ENCODE data around the gene ARSD.
"Not testable (repeated sequence)": the region's sequence is repeated elsewhere in the genome, so short reads cannot be mapped to it uniquely, and the experiment has no call there.

ARSD gene

DNA sequence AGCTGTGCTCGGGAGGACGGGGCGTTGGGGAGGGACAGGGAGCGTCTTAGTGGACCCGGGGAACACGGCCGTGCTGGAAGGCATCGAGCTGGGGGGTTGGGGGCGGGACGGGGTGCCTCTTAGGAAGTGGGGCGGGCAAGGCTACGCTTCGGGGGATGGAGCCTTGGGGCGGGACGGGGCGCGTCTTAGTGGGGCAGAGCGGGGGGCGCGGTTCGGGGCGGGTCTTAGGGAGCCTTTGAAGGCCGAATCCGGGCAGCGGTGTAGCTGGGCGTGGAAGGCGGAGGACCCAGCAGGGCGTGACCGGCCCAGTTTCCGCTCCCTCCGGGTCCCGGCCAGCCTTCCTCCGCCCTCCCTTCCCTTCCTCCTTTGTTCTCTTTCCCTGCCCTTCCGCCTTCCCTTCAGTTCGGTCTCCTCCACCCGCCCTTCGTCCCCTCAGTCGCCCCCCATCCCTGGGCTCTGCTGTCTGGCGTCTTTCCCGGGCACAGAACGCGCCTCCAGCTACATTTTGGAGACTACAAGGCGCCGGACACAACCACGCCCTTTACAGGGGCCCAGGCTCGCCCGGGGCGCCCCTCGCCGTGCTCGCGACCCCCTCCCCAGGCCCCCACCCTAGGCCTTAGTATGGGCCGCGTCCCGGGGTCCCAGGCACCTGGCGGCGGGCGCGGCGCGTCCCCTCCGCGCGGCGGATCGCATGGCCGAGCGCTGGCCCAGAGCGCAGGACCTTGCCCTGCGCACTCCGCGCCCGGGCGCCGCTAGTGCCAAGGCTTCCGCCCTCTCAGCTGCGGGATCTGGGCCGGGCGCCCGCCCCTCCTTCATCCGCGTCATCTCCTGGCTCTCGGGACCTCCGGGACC, at the start of gene ARSD:
Gene ARSD, minus strand, starts transcription at position 757 of the 852 bp plus-strand sequence. Its CDS starts 64 bp downstream, at position 693.
- peak in 2 of 4 experiments; percentile 2 to 9 for DNase-seq (ENCODE audit: low read depth in 4 of 4, low spot score in 1 of 4)

GRCh38 chrX:2978639-2979038, 49.5 kb upstream of the ARSD start:
- DNase-seq (ENCODE audit: low read depth in 4 of 4, low spot score in 1 of 4), result not testable (repeated sequence)

GRCh38 chrX:2974961-2975360, 45.8 kb upstream of the ARSD start:
- no peak for DNase-seq (ENCODE audit: low read depth in 4 of 4, low spot score in 1 of 4)

GRCh38 chrX:2972391-2972790, 43.3 kb upstream of the ARSD start:
- no peak for DNase-seq (ENCODE audit: low read depth in 4 of 4, low spot score in 1 of 4)

GRCh38 chrX:2969021-2969420, 39.9 kb upstream of the ARSD start:
- DNase-seq (ENCODE audit: low read depth in 4 of 4, low spot score in 1 of 4), result no peak

GRCh38 chrX:2967998-2968909, 39.1 kb upstream of the ARSD start:
- peak in 1 of 4 experiments; percentile 10 for DNase-seq (ENCODE audit: low read depth in 4 of 4, low spot score in 1 of 4)

- no peak for DNase-seq (ENCODE audit: low read depth in 4 of 4, low spot score in 1 of 4)
Measured at GRCh38 chrX:2967584-2967983, 38.4 kb upstream of the ARSD start.

- no peak for DNase-seq (ENCODE audit: low read depth in 4 of 4, low spot score in 1 of 4)
Measured at GRCh38 chrX:2967012-2967411, 37.9 kb upstream of the ARSD start.

GRCh38 chrX:2965965-2966364, 36.8 kb upstream of the ARSD start:
- no peak for DNase-seq (ENCODE audit: low read depth in 4 of 4, low spot score in 1 of 4)

GRCh38 chrX:2963992-2964794, 35.1 kb upstream of the ARSD start:
- DNase-seq (ENCODE audit: low read depth in 4 of 4, low spot score in 1 of 4), result not testable (repeated sequence)

GRCh38 chrX:2963449-2963848, 34.3 kb upstream of the ARSD start:
- not testable (repeated sequence) for DNase-seq (ENCODE audit: low read depth in 4 of 4, low spot score in 1 of 4)

DNA sequence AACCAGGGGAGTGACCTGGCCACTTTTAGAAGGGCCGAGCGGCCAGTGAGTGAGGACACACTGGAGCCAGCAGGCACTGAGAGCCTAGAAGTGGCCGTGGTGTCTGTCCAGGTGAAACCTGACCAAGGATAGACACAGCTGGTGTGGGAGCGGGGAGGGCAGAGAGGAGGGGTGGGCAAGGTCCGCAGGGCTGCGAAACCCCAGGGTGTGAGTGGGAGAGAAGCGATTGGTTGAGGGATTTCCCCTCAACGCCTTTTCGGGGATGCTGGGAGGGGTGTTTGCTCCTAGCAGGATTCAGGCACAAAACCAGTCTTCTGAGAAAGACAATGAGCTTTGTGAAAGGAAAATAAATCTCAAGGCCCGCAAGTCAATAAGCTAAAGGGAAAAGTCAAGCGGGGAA, 33.2 kb upstream of the ARSD start:
- no peak for DNase-seq (ENCODE audit: low read depth in 4 of 4, low spot score in 1 of 4)

DNA sequence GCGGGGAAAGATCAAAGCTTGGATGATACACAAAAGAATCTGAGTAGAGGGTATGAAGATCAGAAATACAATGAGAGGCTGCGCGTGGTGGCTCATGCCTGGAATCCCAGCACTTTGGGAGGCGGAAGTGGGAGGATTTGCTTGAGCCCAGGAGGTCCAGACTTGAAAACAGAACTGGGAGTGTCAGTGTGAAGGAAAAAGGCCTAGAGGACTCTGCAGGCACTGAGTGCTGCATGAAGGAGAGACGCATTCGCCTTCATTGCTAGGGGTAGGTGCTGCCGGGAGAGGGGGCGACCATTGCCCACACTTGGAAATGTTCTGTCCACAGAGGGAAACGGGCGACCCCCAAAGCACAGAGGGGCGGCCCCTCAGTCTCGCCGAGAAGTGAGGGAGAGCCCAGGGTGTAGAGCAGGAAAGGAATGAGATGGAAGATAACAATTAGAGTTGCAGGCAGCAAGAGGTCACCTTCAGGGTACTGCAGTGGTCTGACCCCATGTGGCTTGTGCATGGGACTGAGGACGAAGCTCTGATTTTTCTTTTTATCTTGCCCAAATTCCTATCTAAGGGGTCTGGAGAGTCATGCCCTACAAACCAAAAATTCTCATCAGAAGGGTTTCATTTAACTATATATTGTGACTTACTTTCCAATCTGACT, 31.8 kb upstream of the ARSD start:
- no peak for DNase-seq (ENCODE audit: low read depth in 4 of 4, low spot score in 1 of 4)

GRCh38 chrX:2958199-2958598, 29.1 kb upstream of the ARSD start:
- no peak for DNase-seq (ENCODE audit: low read depth in 4 of 4, low spot score in 1 of 4)

GRCh38 chrX:2955838-2956237, 26.7 kb upstream of the ARSD start:
- DNase-seq (ENCODE audit: low read depth in 4 of 4, low spot score in 1 of 4), result no peak

GRCh38 chrX:2955281-2955680, 26.1 kb upstream of the ARSD start:
- DNase-seq (ENCODE audit: low read depth in 4 of 4, low spot score in 1 of 4), result no peak

DNA sequence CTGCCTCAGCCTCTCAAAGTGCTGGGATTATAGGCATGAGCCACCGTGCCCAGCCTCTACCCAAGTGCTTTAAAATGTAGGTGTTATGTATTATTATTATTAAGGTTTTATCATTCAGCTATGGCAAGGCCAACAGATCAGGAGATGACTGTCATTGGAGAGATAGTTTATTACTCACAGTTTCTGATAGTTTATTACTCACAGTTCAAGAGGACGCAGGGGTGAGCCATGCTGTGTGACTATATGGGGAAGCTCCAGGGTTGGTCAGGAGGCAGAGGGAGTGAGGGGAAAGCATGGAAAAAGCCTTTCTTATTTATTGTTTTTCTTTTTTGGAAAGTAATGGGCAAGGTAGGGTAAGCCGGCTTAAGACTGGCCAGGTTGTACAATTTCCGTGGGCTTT, 25.4 kb upstream of the ARSD start:
- DNase-seq (ENCODE audit: low read depth in 4 of 4, low spot score in 1 of 4), result no peak

DNA sequence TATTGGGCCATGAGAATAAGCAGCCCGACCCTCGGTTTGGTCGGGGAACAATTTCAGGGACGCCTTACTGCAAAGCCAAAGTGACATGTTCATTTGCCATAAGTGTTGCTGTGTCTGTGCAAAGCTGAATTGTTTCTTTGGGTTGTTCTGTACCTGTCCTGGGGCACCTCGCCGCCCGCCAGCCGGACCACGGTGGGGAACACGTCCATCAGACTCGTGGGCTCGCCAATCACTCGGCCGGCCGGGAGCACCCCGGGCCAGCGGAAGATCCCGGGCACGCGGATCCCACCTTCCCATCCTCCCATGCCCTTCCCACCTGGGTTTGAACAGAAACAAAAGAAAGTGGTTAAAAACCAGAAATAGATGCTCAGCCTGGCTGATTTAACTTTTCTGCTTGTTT, 8.8 kb upstream of the ARSD start:
- not testable (repeated sequence) for DNase-seq (ENCODE audit: low read depth in 4 of 4, low spot score in 1 of 4)

DNA sequence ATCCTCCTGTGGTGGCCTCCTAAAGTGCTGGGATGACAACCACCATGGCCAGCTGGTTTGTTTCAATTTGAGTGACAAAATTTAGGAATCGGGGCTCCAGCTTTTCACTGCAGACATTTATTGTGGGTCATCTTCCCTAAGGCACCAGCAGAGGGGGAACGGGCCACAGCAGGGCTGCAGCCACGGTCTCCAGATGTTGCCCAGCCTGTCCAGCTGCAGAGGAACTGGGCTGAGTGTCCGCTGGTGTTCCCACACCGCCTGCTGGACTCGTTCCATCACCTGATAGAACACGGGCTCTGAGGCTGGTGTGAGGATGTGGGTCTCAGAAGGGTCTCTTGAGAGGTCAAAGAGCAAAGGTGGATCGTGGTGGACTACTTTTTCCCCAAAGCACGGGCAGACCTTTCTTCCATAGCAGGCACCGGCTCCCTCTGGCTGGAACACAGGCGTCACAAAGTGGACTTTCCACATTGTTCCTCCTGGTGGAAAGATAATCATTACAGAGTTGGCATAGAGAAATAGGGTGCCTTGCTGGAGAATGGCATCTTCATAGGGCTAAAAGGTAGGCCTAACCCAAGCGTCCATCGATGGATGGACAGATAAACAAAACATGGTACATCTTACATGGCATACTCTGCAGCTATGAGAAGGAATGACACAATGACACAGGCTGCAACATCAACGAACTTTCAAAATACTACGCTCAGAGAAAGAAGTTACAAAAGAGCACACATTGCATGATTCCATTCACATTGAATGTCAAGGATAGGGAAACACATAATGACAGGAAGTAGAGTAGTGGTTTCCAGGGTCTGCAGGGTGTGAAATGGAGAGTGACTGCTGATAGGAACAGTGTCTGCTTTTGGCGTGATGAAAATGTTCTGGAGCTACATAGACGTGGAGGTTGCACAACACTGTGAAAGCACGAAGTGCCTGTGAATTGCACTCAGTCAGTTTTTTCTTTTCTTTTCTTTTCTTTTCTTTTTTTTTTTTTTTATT, 5.9 kb upstream of the ARSD start:
- DNase-seq (ENCODE audit: low read depth in 4 of 4, low spot score in 1 of 4), result no peak
